IMR-90 (cell line): Measurements from ENCODE around the gene GPR157. TPM values are rescaled to one million over a fixed set of nuclear protein-coding genes. Genes with fewer than 3 reads are reported as not detected.

Experiments used
- ATAC-seq: fragments of 200-7000 bp; cut with Tn5 transposase; 2 replicates; pipeline ENCODE4 v1.9.1; 2020; ENCODE audit warnings: low read depth, mild to moderate bottlenecking, moderate library complexity
- BruUV-seq: library from RNA; stranded (reverse); fragments of 400-500 nt; replicated peaks from 2 replicates; lab custom pipeline; 2021; lab: Mats Ljungman, UMichigan
- CTCF ChIA-PET: fragments of 300-600 bp; formaldehyde crosslinking; extraction: SDS; loops from one replicate; lab custom pipeline; 2021; ENCODE audit warnings: antibody characterized with exemption; lab: Yijun Ruan, JAX
- POLR2A ChIA-PET: fragments of 300-600 bp; sonication (Branson Sonifier 250); formaldehyde crosslinking; loops from one replicate; lab custom pipeline; 2022; ENCODE audit warnings: antibody characterized with exemption; ENCODE audit not compliant: unreplicated experiment; lab: Charles Lee
- DNase-seq: peaks from one replicate; pipeline ENCODE4 v3.0.0; 2013
- H2AFZ ChIP-seq: replicated peaks from 2 replicates; pipeline ENCODE3; 2013; ENCODE audit warnings: low read length, mild to moderate bottlenecking; ENCODE audit not compliant: poor library complexity
- H2AK5ac ChIP-seq: 2 replicates; pipeline ENCODE4 v1.6.1; 2013; ENCODE audit warnings: low read depth, low read length, inconsistent platforms
- H2AK9ac ChIP-seq: replicated peaks from 2 replicates; pipeline ENCODE3; 2013; ENCODE audit warnings: mild to moderate bottlenecking, low read depth, low read length, moderate library complexity; ENCODE audit not compliant: poor library complexity
- H2BK120ac ChIP-seq: 2 replicates; pipeline ENCODE4 v1.6.1; 2013; ENCODE audit warnings: low read depth, low read length, inconsistent platforms
- H2BK15ac ChIP-seq: 3 replicates; pipeline ENCODE4 v1.6.1; 2013; ENCODE audit warnings: low read depth, low read length, inconsistent platforms
- H2BK20ac ChIP-seq: 2 replicates; pipeline ENCODE4 v1.6.1; 2013; ENCODE audit warnings: low read depth, mild to moderate bottlenecking, inconsistent platforms, low read length, moderate library complexity
- H2BK5ac ChIP-seq: 2 replicates; pipeline ENCODE4 v1.6.1; 2013; ENCODE audit warnings: mild to moderate bottlenecking, low read depth, low read length, inconsistent platforms; ENCODE audit not compliant: poor library complexity, severe bottlenecking
- H3K14ac ChIP-seq: replicated peaks from 2 replicates; pipeline ENCODE4 v1.6.1; 2013; ENCODE audit warnings: low read depth, low read length, inconsistent platforms
- H3K18ac ChIP-seq: 2 replicates; pipeline ENCODE4 v1.6.1; 2013; ENCODE audit warnings: low read depth, low read length, control low read depth
- H3K23ac ChIP-seq: 2 replicates; pipeline ENCODE4 v1.6.1; 2013; ENCODE audit warnings: low read depth, low read length, inconsistent platforms
- H3K27ac ChIP-seq: 2 replicates; pipeline ENCODE4 v1.5.1; 2013; ENCODE audit warnings: mild to moderate bottlenecking, control low read depth, low read length; ENCODE audit not compliant: insufficient read depth
- H3K27me3 ChIP-seq: 2 replicates; pipeline ENCODE4 v1.6.1; 2013; ENCODE audit warnings: low read length; ENCODE audit not compliant: control insufficient read depth, insufficient read depth
- H3K36me3 ChIP-seq: 2 replicates; pipeline ENCODE4 v1.6.1; 2013; ENCODE audit warnings: low read length, mixed read lengths; ENCODE audit not compliant: control insufficient read depth, insufficient read depth
- H3K4ac ChIP-seq: 2 replicates; pipeline ENCODE4 v1.6.1; 2013; ENCODE audit warnings: low read depth, low read length, inconsistent platforms
- H3K4me1 ChIP-seq: 2 replicates; pipeline ENCODE4 v1.6.1; 2013; ENCODE audit warnings: low read length, mixed read lengths; ENCODE audit not compliant: control insufficient read depth, insufficient read depth
- H3K4me2 ChIP-seq: 2 replicates; pipeline ENCODE4 v1.6.1; 2013; ENCODE audit warnings: low read depth, mild to moderate bottlenecking, control low read depth, low read length, moderate library complexity
- H3K4me3 ChIP-seq: 2 replicates; pipeline ENCODE4 v1.5.1; 2013; ENCODE audit warnings: low read depth, mild to moderate bottlenecking, control low read depth, low read length, moderate library complexity; ENCODE audit not compliant: insufficient read depth
- H3K56ac ChIP-seq: 2 replicates; pipeline ENCODE4 v1.6.1; 2013; ENCODE audit warnings: low read length, inconsistent platforms; ENCODE audit not compliant: insufficient read depth; ENCODE audit errors: extremely low read depth
- H3K79me1 ChIP-seq, 2 experiments: 2 replicates each; pipeline ENCODE4 v1.6.1; 2013; ENCODE audit warnings: low read length in 2 of 2, inconsistent platforms in 1 of 2, low read depth in 1 of 2
- H3K9ac ChIP-seq: 2 replicates; pipeline ENCODE4 v1.6.1; 2013; ENCODE audit warnings: low read depth, low read length, control low read depth
- H3K9me1 ChIP-seq: 2 replicates; pipeline ENCODE4 v1.6.1; 2013; ENCODE audit warnings: low read length, inconsistent platforms; ENCODE audit not compliant: insufficient read depth
- H3K9me3 ChIP-seq: 2 replicates; pipeline ENCODE4 v1.6.1; 2013; ENCODE audit warnings: low read length; ENCODE audit not compliant: control insufficient read depth, insufficient read depth
- H4K20me1 ChIP-seq: 2 replicates; pipeline ENCODE4 v1.6.1; 2013; ENCODE audit warnings: low read length, inconsistent platforms; ENCODE audit not compliant: insufficient read depth
- H4K5ac ChIP-seq: 2 replicates; pipeline ENCODE4 v1.6.1; 2013; ENCODE audit warnings: mild to moderate bottlenecking, low read depth, low read length, control low read depth
- H4K8ac ChIP-seq, 2 experiments: 2 replicates each; pipeline ENCODE4 v1.6.1; 2013; ENCODE audit warnings: low read depth in 2 of 2, low read length in 2 of 2, control low read depth in 1 of 2, inconsistent platforms in 1 of 2
- H4K91ac ChIP-seq: 2 replicates; pipeline ENCODE4 v1.6.1; 2013; ENCODE audit warnings: low read depth, low read length, inconsistent platforms; ENCODE audit not compliant: insufficient read depth
- BHLHE40 ChIP-seq: fragments of 150-350 bp; IDR thresholded peaks from 2 replicates; pipeline ENCODE4 v1.6.1; 2016; ENCODE audit warnings: mild to moderate bottlenecking, low read depth, low read length
- CEBPB ChIP-seq: IDR thresholded peaks from 2 replicates; pipeline ENCODE4 v1.6.1; 2012; ENCODE audit warnings: low read depth, low read length, improper control_type of control experiment
- FOS ChIP-seq: fragments of 150-350 bp; IDR thresholded peaks from 2 replicates; pipeline ENCODE4 v1.6.1; 2016; ENCODE audit warnings: low read depth, low read length
- NFE2L2 ChIP-seq: fragments of 150-350 bp; IDR thresholded peaks from 2 replicates; pipeline ENCODE4 v1.6.1; 2016; ENCODE audit warnings: low read depth, mild to moderate bottlenecking, low read length
- RCOR1 ChIP-seq: IDR thresholded peaks from 2 replicates; pipeline ENCODE4 v1.6.1; 2012; ENCODE audit warnings: mild to moderate bottlenecking, low read length, improper control_type of control experiment; ENCODE audit not compliant: insufficient replicate concordance
- WGBS, 2 experiments: methylation state at CpG; one replicate each; pipeline versions ENCODE4 v1.1.5 to v1.1.7; 2013; ENCODE audit warnings: missing lambda C conversion rate in 2 of 2; ENCODE audit not compliant: insufficient read length in 1 of 2; ENCODE audit errors: extremely low coverage in 2 of 2; 5-methylcytosine and 5-hydroxymethylcytosine counted together
- dilution Hi-C: fragments of 300-500 bp; cut with HindIII; formaldehyde crosslinking; loops from one replicate; pipeline ENCODE4 v1.14.3; 2018; ENCODE audit warnings: low sequenced_read_pairs; ENCODE audit not compliant: unreplicated experiment
- in situ Hi-C: fragments of 300-500 bp; cut with MboI; formaldehyde crosslinking; loops from 3 replicates; pipeline ENCODE4 v1.14.3; 2019; ENCODE audit warnings: low sequenced_read_pairs, inconsistent platforms, mixed read lengths
- intact Hi-C: fragments of 100-400 bp; cut with micrococcal nuclease; formaldehyde crosslinking; loops from 2 replicates; pipeline ENCODE4 v1.10.0; 2022
- polyA plus RNA-seq, 3 experiments: library from polyadenylated mRNA; depleted of rRNA; stranded (reverse); fragments of >200 nt; gene quantifications; 2 replicates each; pipeline ENCODE4 v1.2.3, GENCODE V29; 2012; ENCODE audit warnings: low replicate concordance in 1 of 3
- total RNA-seq: library from RNA; depleted of rRNA; stranded (reverse); fragments of >200 nt; gene quantifications from 2 replicates; pipeline ENCODE4 v1.2.3, GENCODE V29; 2012

Gene GPR157
- total and polyA plus RNA-seq, 2 of the 4 experiments (the other 2 are of a cell fraction) = 1.8 to 2.7 TPM

GRCh38 chr1:9080705-9081291 is 48.1 kb downstream of the GPR157 start:
- Histone ChIP-seq H2AK9ac (no peak overlapping the region), H4K5ac (no peak overlapping the region), H3K27ac (no peak overlapping the region), H2BK20ac (no peak overlapping the region), H3K27me3 (peaks cover 8% of the 10 kb centered on the region; the same call in 1 of the 2 replicates), H3K23ac (no peak overlapping the region), H4K91ac (no peak overlapping the region), H3K79me1 (no peaks in the 10 kb centered on the region), H3K4me3 (no peak overlapping the region), H3K36me3 (no peaks in the 10 kb centered on the region), H3K18ac (no peak overlapping the region), H3K9me1 (no peaks in the 10 kb centered on the region), H3K4ac (no peak overlapping the region), H4K8ac (no peak overlapping the region), H2BK5ac (no peak overlapping the region), H2AFZ (no peak overlapping the region), H3K9ac (no peak overlapping the region), H3K9me3 (no peaks in the 10 kb centered on the region), H3K56ac (no peak overlapping the region), H4K20me1 (no peaks in the 10 kb centered on the region), H3K4me1 (peaks cover 10% of the 10 kb centered on the region), H3K4me2 (no peak overlapping the region), H2BK120ac (no peak overlapping the region), H3K14ac (no peak overlapping the region), H2BK15ac (no peak overlapping the region), H2AK5ac (no peak overlapping the region)
- DNase-seq (no peak), ATAC-seq (no peak)
- no TSS peak for BruUV-seq
- no CpG with 5 or more reads among the region's 6 CpGs for WGBS, 2 experiments
- TF ChIP-seq FOS (no peak), NFE2L2 (no peak), RCOR1 (no peak), BHLHE40 (no peak), CEBPB (no peak)
- POLR2A ChIA-PET = no interaction called here
- intact Hi-C loops = no loop called here
- dilution Hi-C loops = no loop called here
- in situ Hi-C loops = no loop called here
- CTCF ChIA-PET = interaction anchor here (0.6 to 1.2 kb wide), 3 partner anchors 14 to 76 kb away, joined by 3 to 6 read pairs (median 4); no protein-coding TSS in a partner anchor
